ENCODE results near the gene DUS1L. TPM values are rescaled to one million over a fixed set of nuclear protein-coding genes. Genes with fewer than 3 reads are reported as not detected.

DUS1L gene
- total RNA-seq, 1 donor from 2014 or later, result 125 TPM

- Histone ChIP-seq H3K27me3 (ENCODE audit: control insufficient read depth, insufficient read depth, low read length) (no peaks in the 10 kb centered on the region), H3K36me3 (ENCODE audit: control insufficient read depth, insufficient read depth, low read length) (peaks cover 2% of the 10 kb centered on the region), H3K4me3 (ENCODE audit: low read depth, low read length) (no peak overlapping the region)
- DNase-seq (ENCODE audit: low read depth), result no peak
- TF ChIP-seq CTCF (IDR thresholded peaks at IDR 0.05; ENCODE audit: insufficient read depth, low read length, severe bottlenecking), result no peak
- no peak for FAIRE-seq
Observed at GRCh38 chr17:82015311-82015971, 50.2 kb downstream of the DUS1L start.

- FAIRE-seq, result peak; percentile 36
- TF ChIP-seq CTCF (IDR thresholded peaks at IDR 0.05; ENCODE audit: insufficient read depth, low read length, severe bottlenecking), result no peak
- Histone ChIP-seq H3K36me3 (ENCODE audit: control insufficient read depth, insufficient read depth, low read length) (peaks cover 2% of the 10 kb centered on the region), H3K27me3 (ENCODE audit: control insufficient read depth, insufficient read depth, low read length) (no peaks in the 10 kb centered on the region), H3K4me3 (ENCODE audit: low read depth, low read length) (no peak overlapping the region)
- no peak for DNase-seq (ENCODE audit: low read depth)
Observed at GRCh38 chr17:82014971-82015310, 50.7 kb downstream of the DUS1L start.

- no peak for FAIRE-seq
- no peak for TF ChIP-seq CTCF (IDR thresholded peaks at IDR 0.05; ENCODE audit: insufficient read depth, low read length, severe bottlenecking)
- no peak overlapping the region for H3K4me3 ChIP-seq (ENCODE audit: low read depth, low read length)
- no peaks in the 10 kb centered on the region for H3K27me3 ChIP-seq (ENCODE audit: control insufficient read depth, insufficient read depth, low read length)
- H3K36me3 ChIP-seq (ENCODE audit: control insufficient read depth, insufficient read depth, low read length), result peaks cover 2% of the 10 kb centered on the region
- no peak for DNase-seq (ENCODE audit: low read depth)
Observed at GRCh38 chr17:82014432-82014831, 51.2 kb downstream of the DUS1L start.

GRCh38 chr17:82013772-82014321 is 51.8 kb downstream of the DUS1L start:
- FAIRE-seq, result no peak
- no peak for DNase-seq (ENCODE audit: low read depth)
- TF ChIP-seq CTCF (IDR thresholded peaks at IDR 0.05; ENCODE audit: insufficient read depth, low read length, severe bottlenecking), result no peak
- no peaks in the 10 kb centered on the region for H3K27me3 ChIP-seq (ENCODE audit: control insufficient read depth, insufficient read depth, low read length)
- peaks cover 3% of the 10 kb centered on the region for H3K36me3 ChIP-seq (ENCODE audit: control insufficient read depth, insufficient read depth, low read length)
- no peak overlapping the region for H3K4me3 ChIP-seq (ENCODE audit: low read depth, low read length)

GRCh38 chr17:82013341-82013740 is 52.3 kb downstream of the DUS1L start:
- Histone ChIP-seq H3K4me3 (ENCODE audit: low read depth, low read length) (no peak overlapping the region), H3K27me3 (ENCODE audit: control insufficient read depth, insufficient read depth, low read length) (no peaks in the 10 kb centered on the region), H3K36me3 (ENCODE audit: control insufficient read depth, insufficient read depth, low read length) (peaks cover 3% of the 10 kb centered on the region)
- FAIRE-seq, result no peak
- TF ChIP-seq CTCF (IDR thresholded peaks at IDR 0.05; ENCODE audit: insufficient read depth, low read length, severe bottlenecking), result no peak
- no peak for DNase-seq (ENCODE audit: low read depth)

All from bronchial epithelial cell (primary cell).